K562 (cell line): ENCODE data around the gene GNG14. TPM values are rescaled to one million over a fixed set of nuclear protein-coding genes. Genes with fewer than 3 reads are reported as not detected.

ENCODE experiments used
- ASH1L ChIP-seq: fragments of 450-650 bp; IDR thresholded peaks from 2 replicates; pipeline ENCODE4 v1.6.1; 2018; ENCODE audit warnings: borderline replicate concordance, mild to moderate bottlenecking, low read depth; ENCODE audit not compliant: partially characterized antibody
- ATF1 ChIP-seq, 2 experiments: fragments of 450-650 bp in 1 of 2; IDR thresholded peaks; 2 replicates each; pipeline ENCODE4 v1.6.1; 2016; ENCODE audit warnings: missing compliant biosample characterization in 1 of 2, missing genetic modification characterization in 1 of 2
- ATF7 ChIP-seq: fragments of 450-650 bp; IDR thresholded peaks from 2 replicates; pipeline ENCODE4 v1.7.1; 2014; ENCODE audit warnings: mild to moderate bottlenecking, moderate library complexity
- BHLHE40 ChIP-seq: IDR thresholded peaks from 2 replicates; pipeline ENCODE4 v1.6.1; 2011; ENCODE audit warnings: low read length, improper control_type of control experiment
- CSDE1 ChIP-seq, 2 experiments: fragments of 450-650 bp; IDR thresholded peaks; 2 replicates each; pipeline ENCODE4 v1.6.1; 2016; ENCODE audit warnings: mild to moderate bottlenecking in 1 of 2
- GABPA ChIP-seq: fragments of 200-800 bp; sonication (Bioruptor generic); conservative IDR thresholded peaks from 2 replicates; pipeline ENCODE4 v1.6.1; 2016; ENCODE audit warnings: low read depth, missing genetic modification characterization, missing compliant biosample characterization
- HDGF ChIP-seq: fragments of 450-650 bp; IDR thresholded peaks from 2 replicates; pipeline ENCODE4 v1.6.1; 2016
- MAZ ChIP-seq, 2 experiments: fragments of 450-650 bp in 1 of 2; sonication (generic) in 1 of 2; formaldehyde crosslinking; IDR thresholded peaks in 1 of 2; conservative IDR thresholded peaks in 1 of 2; 2 replicates each; pipeline versions ENCODE4 v1.4.0 to v1.5.0; 2020; ENCODE audit warnings: mild to moderate bottlenecking in 1 of 2, missing genetic modification reagents in 1 of 2
- MBD2 ChIP-seq: sonication (generic); IDR thresholded peaks from 2 replicates; pipeline ENCODE4 v1.6.1; 2016; ENCODE audit warnings: low read depth, borderline replicate concordance
- MYC ChIP-seq, 2 experiments: fragments of 250-450 bp in 1 of 2; sonication (Bioruptor Pico) in 1 of 2; IDR thresholded peaks; 2 replicates each; pipeline versions ENCODE4 v1.5.1 to v1.6.1; 2012 to 2021; ENCODE audit warnings: low read depth in 2 of 2, borderline replicate concordance in 1 of 2, improper control_type of control experiment in 1 of 2, low read length in 1 of 2, mild to moderate bottlenecking in 1 of 2, moderate library complexity in 1 of 2
- POU5F1 ChIP-seq: fragments of 150-350 bp; IDR thresholded peaks from 2 replicates; pipeline ENCODE4 v1.6.1; 2014; ENCODE audit warnings: borderline replicate concordance, low read length, low read depth, mild to moderate bottlenecking; ENCODE audit not compliant: partially characterized antibody
- RCOR1 ChIP-seq, 2 experiments: IDR thresholded peaks; 2 replicates each; pipeline ENCODE4 v1.6.1; 2012; ENCODE audit warnings: low read depth in 2 of 2, low read length in 2 of 2, borderline replicate concordance in 1 of 2, improper control_type of control experiment in 1 of 2
- SNRNP70 ChIP-seq: fragments of 200-400 bp; formaldehyde crosslinking; optimal IDR thresholded peaks from 2 replicates; pipeline ENCODE3; 2017; ENCODE audit warnings: low read depth, low read length
- TAF15 ChIP-seq: fragments of 200-400 bp; formaldehyde crosslinking; IDR thresholded peaks from 2 replicates; pipeline ENCODE4 v1.6.1; 2017; ENCODE audit warnings: mild to moderate bottlenecking, low read depth, low read length, moderate library complexity
- ZC3H8 ChIP-seq: fragments of 450-650 bp; IDR thresholded peaks from 2 replicates; pipeline ENCODE4 v1.6.1; 2017
- ZNF165 ChIP-seq: fragments of 250-450 bp; sonication (Bioruptor Pico); IDR thresholded peaks from 2 replicates; pipeline ENCODE4 v1.4.0; 2020; ENCODE audit warnings: borderline replicate concordance
- ZNF282 ChIP-seq: sonication (generic); formaldehyde crosslinking; IDR thresholded peaks from 2 replicates; pipeline ENCODE4 v1.8.1; 2023; ENCODE audit warnings: missing genetic modification reagents
- ZNF740 ChIP-seq, 3 experiments: fragments of 200-800 bp in 1 of 3; sonication (Bioruptor generic) in 1 of 3; sonication (generic) in 1 of 3; formaldehyde crosslinking in 1 of 3; IDR thresholded peaks; 2 replicates each; pipeline versions ENCODE4 v1.6.1 to v1.8.0; 2016 to 2022; ENCODE audit warnings: mild to moderate bottlenecking in 2 of 3, missing compliant biosample characterization in 2 of 3, missing genetic modification characterization in 2 of 3, missing genetic modification reagents in 1 of 3
- ZNF79 ChIP-seq: fragments of 250-450 bp; sonication (Bioruptor Pico); IDR thresholded peaks from 2 replicates; pipeline ENCODE4 v1.4.0; 2020; ENCODE audit warnings: low read depth, mild to moderate bottlenecking, moderate library complexity
- polyA plus RNA-seq, 8 experiments: library from polyadenylated mRNA; depleted of rRNA in 4 of 8; stranded (reverse) in 5 of 8; unstranded in 3 of 8; fragments of >200 nt; fragmentation: Nextera tagmentation in 2 of 8; fragmentation: Illumina TruSeq in 1 of 8; extraction: Ambion mirVana in 2 of 8; extraction: Trizol in 1 of 8; gene quantifications; 2 replicates each; pipeline versions ENCODE4 v1.2.1 to v1.2.3, GENCODE V29; 2011 to 2014; ENCODE audit warnings: inconsistent platforms in 1 of 8, missing spikeins in 1 of 8
- total RNA-seq, 7 experiments: library from RNA; depleted of rRNA in 6 of 7; stranded (reverse); fragments of >200 nt in 6 of 7; fragmentation: Illumina TruSeq in 2 of 7; extraction: Trizol in 2 of 7; gene quantifications; 2 replicates each; pipeline versions ENCODE4 v1.2.1 to v1.2.3, GENCODE V29; 2011 to 2021; ENCODE audit warnings: low replicate concordance in 1 of 7
- TF ChIP-seq, protein P1 (sequence below): fragments of 250-450 bp; sonication (Bioruptor Pico); IDR thresholded peaks from 2 replicates; pipeline ENCODE4 v1.4.0; 2020; ENCODE audit warnings: mild to moderate bottlenecking, moderate library complexity
- TF ChIP-seq, protein P2 (sequence below): fragments of 450-650 bp; IDR thresholded peaks from 2 replicates; pipeline ENCODE4 v1.6.1; 2017; ENCODE audit warnings: mild to moderate bottlenecking, moderate library complexity

Gene GNG14
- total and polyA plus RNA-seq, 9 of the 15 experiments (the other 6 are each of a cell fraction or from before 2014, with no cell fraction given), result not detected

- TF ChIP-seq RCOR1 (IDR thresholded peaks at IDR 0.05; ENCODE audit: borderline replicate concordance in 1 of 2, low read depth in 2 of 2, low read length in 2 of 2) (peak in 1 of 2 experiments; percentile 40; a peak in 1 of 4 replicates), ZC3H8 (no peak), ATF7 (peak; percentile 36; the same call in 1 of the 2 replicates), TAF15 (no peak), HDGF (no peak), MAZ (CRISPR knock-in tag; conservative IDR thresholded peaks at IDR 0.05 in 1 of 2, IDR thresholded peaks at IDR 0.05 in 1 of 2) (0 out of 4 replicates have a peak, but pooled peaks of 1 of the 2 experiments have one; percentile 19), ZNF79 (CRISPR knock-in tag) (no peak), ZNF165 (no peak), ZNF282 (CRISPR knock-in tag) (no peak), ATF1 (CRISPR knock-in tag; IDR thresholded peaks at IDR 0.05) (no peak), ATF1 (tag; IDR thresholded peaks at IDR 0.05) (peak; percentile 16; the same call in 1 of the 2 replicates), MYC (IDR thresholded peaks at IDR 0.05; ENCODE audit: low read depth, low read length) (peak; percentile 54; the same call in 1 of the 2 replicates), MYC (CRISPR knock-in tag; IDR thresholded peaks at IDR 0.05; ENCODE audit: borderline replicate concordance, low read depth) (no peak), ZNF740 (CRISPR knock-in tag; IDR thresholded peaks at IDR 0.05) (no peak), ZNF740 (tag; IDR thresholded peaks at IDR 0.05) (0 out of 4 replicates have a peak, but pooled peaks of 1 of the 2 experiments have one; percentile 18), SNRNP70 (no peak), ASH1L (no peak), POU5F1 (no peak), BHLHE40 (no peak), MBD2 (no peak; the same call in 1 of the 2 replicates), CSDE1 (IDR thresholded peaks at IDR 0.05) (peak in 1 of 2 experiments; percentile 35; a peak in 1 of 4 replicates), GABPA (no peak)
- TF ChIP-seq, protein P1, sequence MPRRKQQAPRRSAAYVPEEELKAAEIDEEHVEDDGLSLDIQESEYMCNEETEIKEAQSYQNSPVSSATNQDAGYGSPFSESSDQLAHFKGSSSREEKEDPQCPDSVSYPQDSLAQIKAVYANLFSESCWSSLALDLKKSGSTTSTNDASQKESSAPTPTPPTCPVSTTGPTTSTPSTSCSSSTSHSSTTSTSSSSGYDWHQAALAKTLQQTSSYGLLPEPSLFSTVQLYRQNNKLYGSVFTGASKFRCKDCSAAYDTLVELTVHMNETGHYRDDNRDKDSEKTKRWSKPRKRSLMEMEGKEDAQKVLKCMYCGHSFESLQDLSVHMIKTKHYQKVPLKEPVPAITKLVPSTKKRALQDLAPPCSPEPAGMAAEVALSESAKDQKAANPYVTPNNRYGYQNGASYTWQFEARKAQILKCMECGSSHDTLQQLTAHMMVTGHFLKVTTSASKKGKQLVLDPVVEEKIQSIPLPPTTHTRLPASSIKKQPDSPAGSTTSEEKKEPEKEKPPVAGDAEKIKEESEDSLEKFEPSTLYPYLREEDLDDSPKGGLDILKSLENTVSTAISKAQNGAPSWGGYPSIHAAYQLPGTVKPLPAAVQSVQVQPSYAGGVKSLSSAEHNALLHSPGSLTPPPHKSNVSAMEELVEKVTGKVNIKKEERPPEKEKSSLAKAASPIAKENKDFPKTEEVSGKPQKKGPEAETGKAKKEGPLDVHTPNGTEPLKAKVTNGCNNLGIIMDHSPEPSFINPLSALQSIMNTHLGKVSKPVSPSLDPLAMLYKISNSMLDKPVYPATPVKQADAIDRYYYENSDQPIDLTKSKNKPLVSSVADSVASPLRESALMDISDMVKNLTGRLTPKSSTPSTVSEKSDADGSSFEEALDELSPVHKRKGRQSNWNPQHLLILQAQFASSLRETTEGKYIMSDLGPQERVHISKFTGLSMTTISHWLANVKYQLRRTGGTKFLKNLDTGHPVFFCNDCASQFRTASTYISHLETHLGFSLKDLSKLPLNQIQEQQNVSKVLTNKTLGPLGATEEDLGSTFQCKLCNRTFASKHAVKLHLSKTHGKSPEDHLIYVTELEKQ, result no peak
- TF ChIP-seq, protein P2, sequence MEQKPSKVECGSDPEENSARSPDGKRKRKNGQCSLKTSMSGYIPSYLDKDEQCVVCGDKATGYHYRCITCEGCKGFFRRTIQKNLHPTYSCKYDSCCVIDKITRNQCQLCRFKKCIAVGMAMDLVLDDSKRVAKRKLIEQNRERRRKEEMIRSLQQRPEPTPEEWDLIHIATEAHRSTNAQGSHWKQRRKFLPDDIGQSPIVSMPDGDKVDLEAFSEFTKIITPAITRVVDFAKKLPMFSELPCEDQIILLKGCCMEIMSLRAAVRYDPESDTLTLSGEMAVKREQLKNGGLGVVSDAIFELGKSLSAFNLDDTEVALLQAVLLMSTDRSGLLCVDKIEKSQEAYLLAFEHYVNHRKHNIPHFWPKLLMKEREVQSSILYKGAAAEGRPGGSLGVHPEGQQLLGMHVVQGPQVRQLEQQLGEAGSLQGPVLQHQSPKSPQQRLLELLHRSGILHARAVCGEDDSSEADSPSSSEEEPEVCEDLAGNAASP, result no peak
Observed at GRCh38 chr19:12733369-12734214, 45.8 kb downstream of the GNG14 start (continued).
